GM23338 (cell line): Measurements from ENCODE around the gene EEF1E1.

Source experiments
- CREB1 ChIP-seq: fragments of 250-450 bp; sonication (Bioruptor Pico); IDR thresholded peaks from 2 replicates; pipeline ENCODE4 v1.5.0; 2020; ENCODE audit warnings: low read depth, mild to moderate bottlenecking, moderate library complexity
- CTCF ChIP-seq, 2 experiments: fragments of 200-600 bp in 1 of 2; sonication (generic) in 1 of 2; conservative IDR thresholded peaks; 2 replicates each; pipeline versions ENCODE4 v1.5.1 to v1.6.1; 2016 to 2017; ENCODE audit warnings: antibody characterized with exemption in 2 of 2, low read depth in 2 of 2, mild to moderate bottlenecking in 2 of 2, moderate library complexity in 1 of 2
- EZH2 ChIP-seq: fragments of 200-600 bp; sonication (generic); IDR thresholded peaks from one replicate; pipeline ENCODE4 v1.8.0; 2017; ENCODE audit warnings: antibody characterized with exemption, mild to moderate bottlenecking, low read depth; ENCODE audit not compliant: unreplicated experiment
- EZH2phosphoT487 ChIP-seq: fragments of 200-600 bp; sonication (generic); IDR thresholded peaks from one replicate; pipeline ENCODE4 v1.8.1; 2018; ENCODE audit warnings: antibody characterized with exemption; ENCODE audit not compliant: unreplicated experiment
- POLR2AphosphoS5 ChIP-seq: IDR thresholded peaks from 2 replicates; pipeline ENCODE4 v1.6.1; 2016; ENCODE audit warnings: antibody characterized with exemption, low read depth
- ZNF462 ChIP-seq: fragments of 250-450 bp; sonication (Bioruptor Pico); IDR thresholded peaks from 2 replicates; pipeline ENCODE4 v1.5.0; 2020; ENCODE audit warnings: mild to moderate bottlenecking, moderate library complexity

DNA sequence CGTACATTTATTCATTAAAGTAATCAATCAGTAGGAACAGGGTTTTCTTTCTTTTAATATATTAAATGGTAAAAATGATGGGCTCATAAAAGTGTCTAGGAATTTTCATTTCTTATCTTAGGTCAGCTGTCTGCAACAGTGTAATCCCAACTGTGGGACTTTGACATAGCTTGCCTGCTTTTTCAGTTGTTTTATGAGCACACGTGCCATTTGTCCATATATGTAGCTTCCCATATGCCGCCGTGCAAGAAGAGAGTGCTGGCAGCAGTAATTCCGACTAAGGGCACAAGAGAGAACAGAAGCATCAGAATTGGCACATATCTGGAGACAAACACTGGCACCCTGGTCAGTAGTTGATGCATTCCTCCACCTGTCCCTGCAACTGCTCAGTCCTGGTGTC is 20.9 kb upstream of the EEF1E1 start:
- no peak for TF ChIP-seq POLR2AphosphoS5
- TF ChIP-seq CTCF (conservative IDR thresholded peaks at IDR 0.05; ENCODE audit: low read depth in 2 of 2): no peak
- no peak for TF ChIP-seq EZH2
- TF ChIP-seq EZH2phosphoT487: no peak
- TF ChIP-seq ZNF462 (CRISPR knock-in tag): no peak
- TF ChIP-seq CREB1 (CRISPR knock-in tag): no peak
